ENCODE results near the gene TBC1D10B. TPM values are rescaled to one million over a fixed set of nuclear protein-coding genes. Genes with fewer than 3 reads are reported as not detected.

The TBC1D10B gene
- total and polyA plus RNA-seq, 2 donors (not counting 1 experiment from before 2014, with no cell fraction given) = 23.5 to 58.0 TPM

DNA sequence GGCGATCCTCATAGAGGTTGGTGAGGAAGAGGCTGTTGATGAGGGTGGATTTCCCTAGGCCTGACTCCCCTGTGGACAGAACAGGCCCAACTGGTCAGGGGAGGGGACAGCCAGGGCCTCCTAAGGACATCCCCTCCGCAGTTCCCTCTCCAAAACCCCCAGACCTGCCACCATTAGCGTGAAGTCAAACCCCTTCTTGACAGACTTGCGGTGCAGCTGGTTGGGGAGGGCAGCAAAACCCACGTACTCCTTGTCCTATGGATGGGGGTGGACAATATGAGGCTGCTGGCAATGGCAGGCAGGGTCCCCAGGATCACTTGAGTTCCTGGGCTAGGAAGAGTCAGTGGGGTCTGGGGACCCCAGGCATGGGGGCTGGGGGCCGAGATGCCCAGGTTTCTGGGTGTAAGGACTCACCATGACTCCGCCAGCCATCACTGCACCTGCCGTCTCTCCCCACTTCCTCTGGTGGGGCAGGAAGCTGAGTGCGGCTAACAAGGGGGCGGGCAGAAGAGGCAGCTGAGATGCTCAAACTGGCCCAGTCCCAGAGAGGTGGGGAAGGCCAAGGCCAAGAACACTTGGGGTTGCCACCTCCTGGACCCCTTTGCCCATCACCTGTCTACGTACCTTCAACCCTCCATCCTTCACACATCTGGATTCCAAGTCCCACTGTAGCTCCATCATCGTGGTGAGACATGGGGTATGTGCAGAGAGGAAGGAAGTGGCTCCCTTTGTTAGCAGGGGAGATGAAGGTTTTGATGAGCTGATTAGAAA, 12.0 kb upstream of the TBC1D10B start, which contains the start of gene SEPTIN1:
SEPTIN1 (minus strand) TSS at position 451 of the 771 bp plus-strand sequence; CDS start at position 432, 19 bp downstream.
- Histone ChIP-seq H3K27me3 (replicated peaks in 1 of 4; ENCODE audit: control extremely low read depth in 1 of 4, control insufficient read depth in 3 of 4, insufficient read depth in 4 of 4, low read length in 3 of 4) (no peaks in the 10 kb centered on the region), H4K20me1 (ENCODE audit: control insufficient read depth, insufficient read depth, low read length, poor library complexity, severe bottlenecking) (no peaks in the 10 kb centered on the region), H3K4me3 (ENCODE audit: control extremely low read depth in 1 of 5, extremely low read depth in 1 of 5, insufficient read depth in 1 of 5, low read depth in 2 of 5, low read length in 4 of 5) (peak within 1 kb of the TSS; percentile 17 to 73 (median 66)), H3K9ac (ENCODE audit: low read length) (peak within 1 kb of the TSS; percentile 72), H3K79me2 (ENCODE audit: control insufficient read depth, insufficient read depth, low read length) (peaks cover 45% of the 10 kb centered on the region), H3K4me1 (ENCODE audit: control insufficient read depth in 2 of 2, insufficient read depth in 2 of 2, low read length in 2 of 2) (peaks cover 30 to 60% of the 10 kb centered on the region in 2 donors), H3K4me2 (replicated peaks; ENCODE audit: low read depth, low read length, poor library complexity, severe bottlenecking) (peak within 1 kb of the TSS; percentile 83), H3K36me3 (replicated peaks in 1 of 2; ENCODE audit: control extremely low read depth in 1 of 2, control insufficient read depth in 1 of 2, extremely low read depth in 1 of 2, insufficient read depth in 2 of 2, low read length in 1 of 2) (peaks cover 0 to 2% of the 10 kb centered on the region in 2 experiments), H2AFZ (ENCODE audit: insufficient read depth, low read depth, low read length, poor library complexity, severe bottlenecking) (peak within 1 kb of the TSS; percentile 84), H3K27ac (ENCODE audit: low read length in 2 of 2) (peak within 1 kb of the TSS; percentile 72 to 100), H3K9me3 (ENCODE audit: control extremely low read depth in 1 of 3, control insufficient read depth in 2 of 3, insufficient read depth in 1 of 3, low read length in 2 of 3) (no peaks in the 10 kb centered on the region)
- TF ChIP-seq, protein P1, sequence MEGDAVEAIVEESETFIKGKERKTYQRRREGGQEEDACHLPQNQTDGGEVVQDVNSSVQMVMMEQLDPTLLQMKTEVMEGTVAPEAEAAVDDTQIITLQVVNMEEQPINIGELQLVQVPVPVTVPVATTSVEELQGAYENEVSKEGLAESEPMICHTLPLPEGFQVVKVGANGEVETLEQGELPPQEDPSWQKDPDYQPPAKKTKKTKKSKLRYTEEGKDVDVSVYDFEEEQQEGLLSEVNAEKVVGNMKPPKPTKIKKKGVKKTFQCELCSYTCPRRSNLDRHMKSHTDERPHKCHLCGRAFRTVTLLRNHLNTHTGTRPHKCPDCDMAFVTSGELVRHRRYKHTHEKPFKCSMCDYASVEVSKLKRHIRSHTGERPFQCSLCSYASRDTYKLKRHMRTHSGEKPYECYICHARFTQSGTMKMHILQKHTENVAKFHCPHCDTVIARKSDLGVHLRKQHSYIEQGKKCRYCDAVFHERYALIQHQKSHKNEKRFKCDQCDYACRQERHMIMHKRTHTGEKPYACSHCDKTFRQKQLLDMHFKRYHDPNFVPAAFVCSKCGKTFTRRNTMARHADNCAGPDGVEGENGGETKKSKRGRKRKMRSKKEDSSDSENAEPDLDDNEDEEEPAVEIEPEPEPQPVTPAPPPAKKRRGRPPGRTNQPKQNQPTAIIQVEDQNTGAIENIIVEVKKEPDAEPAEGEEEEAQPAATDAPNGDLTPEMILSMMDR (IDR thresholded peaks at IDR 0.05) = no peak
- no peak for TF ChIP-seq EZH2 (IDR thresholded peaks at IDR 0.05; ENCODE audit: borderline replicate concordance, insufficient read depth, low read depth, low read length, poor library complexity, severe bottlenecking)
- H3K27me3 Mint-ChIP-seq = no peaks in the 10 kb centered on the region
- ChIA-PET POLR2A (interaction anchor here (0.7 to 2.6 kb wide), 15 partner anchors 9 to 592 kb away, joined by 3 to 51 read pairs (median 3); partner anchors contain the start of genes CORO1A, KIF22, TBC1D10B and ZNF48), CTCF (interaction anchor here (0.8 to 2.3 kb wide), 11 partner anchors 11 to 228 kb away, joined by 3 to 18 read pairs (median 5); partner anchors contain the start of genes DCTPP1, TBC1D10B, ZNF48 and ZNF689)
- H3K27ac Mint-ChIP-seq = peak within 1 kb of the TSS; percentile 98
- peak; percentile 25 for ATAC-seq (ENCODE audit: low read depth)
- H3K4me3 Mint-ChIP-seq = peak within 1 kb of the TSS; percentile 90
- peak; percentile 84 for DNase-seq
- intact Hi-C loops (cut with micrococcal nuclease) = loop anchor here (1.0 kb wide), 3 partner anchors 12 to 27 kb away; partner anchors contain the start of genes TBC1D10B and ZNF48
- H3K9me3 Mint-ChIP-seq (ENCODE audit: insufficient read depth) = no peaks in the 10 kb centered on the region
- peaks cover 48% of the 10 kb centered on the region for H3K4me1 Mint-ChIP-seq
- 8% methylated on average over 6 of the region's 12 CpGs for WGBS (ENCODE audit: insufficient coverage)
